GM12801 (cell line): Measurements from ENCODE around the gene TBX3.

ENCODE experiments used
- TF ChIP-seq, protein P1 (sequence below): IDR thresholded peaks from one replicate; pipeline ENCODE4 v1.5.1; 2011; ENCODE audit warnings: control low read depth; ENCODE audit not compliant: insufficient read length; ENCODE audit errors: extremely low read depth

TBX3 gene

GRCh38 chr12:114689075-114689994 lies 5.4 kb upstream of the TBX3 start:
- TF ChIP-seq, protein P1, sequence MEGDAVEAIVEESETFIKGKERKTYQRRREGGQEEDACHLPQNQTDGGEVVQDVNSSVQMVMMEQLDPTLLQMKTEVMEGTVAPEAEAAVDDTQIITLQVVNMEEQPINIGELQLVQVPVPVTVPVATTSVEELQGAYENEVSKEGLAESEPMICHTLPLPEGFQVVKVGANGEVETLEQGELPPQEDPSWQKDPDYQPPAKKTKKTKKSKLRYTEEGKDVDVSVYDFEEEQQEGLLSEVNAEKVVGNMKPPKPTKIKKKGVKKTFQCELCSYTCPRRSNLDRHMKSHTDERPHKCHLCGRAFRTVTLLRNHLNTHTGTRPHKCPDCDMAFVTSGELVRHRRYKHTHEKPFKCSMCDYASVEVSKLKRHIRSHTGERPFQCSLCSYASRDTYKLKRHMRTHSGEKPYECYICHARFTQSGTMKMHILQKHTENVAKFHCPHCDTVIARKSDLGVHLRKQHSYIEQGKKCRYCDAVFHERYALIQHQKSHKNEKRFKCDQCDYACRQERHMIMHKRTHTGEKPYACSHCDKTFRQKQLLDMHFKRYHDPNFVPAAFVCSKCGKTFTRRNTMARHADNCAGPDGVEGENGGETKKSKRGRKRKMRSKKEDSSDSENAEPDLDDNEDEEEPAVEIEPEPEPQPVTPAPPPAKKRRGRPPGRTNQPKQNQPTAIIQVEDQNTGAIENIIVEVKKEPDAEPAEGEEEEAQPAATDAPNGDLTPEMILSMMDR: no peak

DNA sequence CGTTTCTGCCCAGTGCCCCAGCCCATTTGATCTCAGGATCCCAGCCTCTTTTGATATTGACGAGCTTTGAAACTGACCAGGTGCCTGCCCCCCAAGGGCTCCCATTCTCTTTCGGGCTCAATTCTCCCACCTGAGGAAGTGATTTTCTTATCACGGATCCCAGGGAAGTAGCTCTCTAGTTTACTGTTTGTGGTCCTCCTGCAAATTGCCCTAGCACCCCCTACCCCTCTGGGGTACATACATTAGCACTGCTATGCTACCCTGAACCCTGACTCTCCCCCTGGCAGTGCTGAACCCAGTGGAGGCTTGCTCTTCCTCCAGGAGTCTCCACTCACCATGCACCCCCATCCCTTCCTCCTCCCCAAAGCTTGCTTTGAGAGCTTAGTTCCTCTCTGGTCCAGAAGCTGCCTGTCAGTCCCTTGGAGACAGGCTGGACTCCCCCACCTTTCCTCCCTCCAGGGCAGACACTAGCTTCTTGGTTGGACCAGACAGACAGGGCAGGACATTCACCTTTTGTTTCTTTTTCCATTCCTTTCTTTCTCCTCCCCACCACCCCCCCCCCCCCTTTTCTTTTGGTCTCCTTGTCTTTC lies 4.4 kb upstream of the TBX3 start:
- TF ChIP-seq, protein P1: no peak

DNA sequence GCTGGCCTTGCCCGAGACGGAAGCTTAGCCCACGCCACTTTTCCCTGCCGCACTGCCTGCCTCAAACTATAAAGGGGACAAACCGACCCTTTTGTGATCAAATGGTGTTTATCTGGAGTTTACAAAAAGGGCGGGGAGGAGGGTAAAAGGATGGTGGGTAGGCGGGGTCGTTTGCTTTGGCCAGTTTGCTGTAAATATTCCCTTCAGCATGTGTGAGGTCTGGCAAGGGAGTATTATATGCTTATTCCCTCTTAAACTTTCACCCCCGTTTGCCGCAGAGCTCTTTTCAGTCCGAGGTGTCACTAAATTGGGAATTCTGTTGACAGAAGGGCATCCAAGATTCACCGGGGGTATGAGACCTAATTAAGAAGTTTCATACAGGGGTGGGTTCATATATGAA lies 3.8 kb upstream of the TBX3 start:
- TF ChIP-seq, protein P1: no peak

DNA sequence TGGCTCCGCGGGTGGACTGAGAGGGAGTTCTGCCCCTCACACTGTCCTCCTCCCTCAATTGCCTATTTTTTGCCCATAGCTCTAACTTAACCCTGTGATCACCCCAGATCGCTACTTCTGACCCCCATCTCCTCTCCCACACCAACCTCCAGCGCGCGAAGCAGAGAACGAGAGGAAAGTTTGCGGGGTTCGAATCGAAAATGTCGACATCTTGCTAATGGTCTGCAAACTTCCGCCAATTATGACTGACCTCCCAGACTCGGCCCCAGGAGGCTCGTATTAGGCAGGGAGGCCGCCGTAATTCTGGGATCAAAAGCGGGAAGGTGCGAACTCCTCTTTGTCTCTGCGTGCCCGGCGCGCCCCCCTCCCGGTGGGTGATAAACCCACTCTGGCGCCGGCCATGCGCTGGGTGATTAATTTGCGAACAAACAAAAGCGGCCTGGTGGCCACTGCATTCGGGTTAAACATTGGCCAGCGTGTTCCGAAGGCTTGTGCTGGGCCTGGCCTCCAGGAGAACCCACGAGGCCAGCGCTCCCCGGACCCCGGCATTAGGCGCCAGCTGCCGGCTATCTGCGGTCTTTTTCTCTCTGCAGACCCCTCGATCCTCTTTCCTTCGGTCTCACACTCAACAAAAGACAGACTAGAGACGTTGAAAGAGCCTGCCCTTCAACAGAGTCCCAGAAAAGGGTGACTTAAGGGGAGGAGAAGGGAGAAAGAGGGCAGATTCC lies 3.0 kb upstream of the TBX3 start:
- TF ChIP-seq, protein P1: no peak

- TF ChIP-seq, protein P1: no peak
Observed at GRCh38 chr12:114686426-114686772, 2.4 kb upstream of the TBX3 start.

- TF ChIP-seq, protein P1: no peak
Observed at GRCh38 chr12:114685869-114686268, 1.9 kb upstream of the TBX3 start.

DNA sequence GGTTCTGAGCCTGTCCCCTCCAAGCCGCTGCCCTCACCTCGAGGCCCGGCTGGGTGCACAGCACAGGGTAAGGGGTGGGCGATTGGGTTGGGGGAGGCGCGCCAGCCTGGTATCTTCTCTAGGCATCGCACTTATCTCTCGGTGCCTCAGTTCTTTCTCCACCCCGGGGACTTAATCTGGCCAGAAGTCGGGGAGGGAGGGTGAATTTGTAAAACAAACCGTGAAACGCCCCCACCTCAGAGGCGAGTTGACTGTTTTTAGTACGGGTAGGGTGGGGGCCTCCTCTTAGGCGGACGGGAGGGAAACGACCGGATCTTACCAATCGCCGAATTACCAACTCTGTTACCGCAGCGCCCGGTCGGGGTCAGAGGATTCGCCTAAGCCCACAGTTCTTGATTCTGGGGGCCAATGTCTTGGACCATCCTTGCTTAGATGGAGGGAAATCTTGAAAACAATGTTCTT lies 1.4 kb upstream of the TBX3 start:
- TF ChIP-seq, protein P1: no peak
